OCI-LY3 (cell line): ENCODE results near the gene LEMD2.

ENCODE experiments used
- EZH2phosphoT487 ChIP-seq: fragments of 200-600 bp; shearing (Covaris generic); IDR thresholded peaks from 2 replicates; pipeline ENCODE4 v1.6.1; 2018; ENCODE audit warnings: antibody characterized with exemption, mixed run types, low read depth
- TF ChIP-seq, protein P1 (sequence below): fragments of 200-600, 300-600 bp; sonication (generic); IDR thresholded peaks from 2 replicates; pipeline ENCODE4 v1.5.1; 2014; ENCODE audit warnings: antibody characterized with exemption, low read length, low read depth

DNA sequence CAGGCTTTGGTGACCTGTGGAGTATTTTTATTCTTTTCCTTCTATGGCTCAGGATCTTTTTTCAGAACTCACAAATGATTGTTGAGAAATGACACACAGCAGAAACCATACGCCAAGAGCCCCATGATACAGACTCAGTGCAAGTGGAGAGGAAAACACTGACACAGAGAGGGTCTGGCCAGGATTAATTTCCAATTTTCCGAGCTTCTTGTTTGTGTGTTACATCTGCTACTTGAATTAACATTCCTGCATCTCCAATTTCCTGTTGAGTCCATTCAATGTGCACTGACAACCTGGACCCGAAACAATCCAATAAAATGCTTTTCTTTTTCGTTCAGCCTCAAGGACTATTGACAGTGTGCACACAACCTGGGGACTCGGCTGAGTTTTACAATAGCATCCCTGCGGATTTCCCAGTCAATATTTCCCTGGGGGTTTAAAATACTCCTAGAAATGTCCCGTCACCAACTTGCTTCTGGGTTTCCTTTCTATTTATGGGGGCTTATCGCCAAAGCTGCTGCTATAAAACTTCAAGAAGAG, 19.8 kb upstream of the LEMD2 start:
- TF ChIP-seq, protein P1, sequence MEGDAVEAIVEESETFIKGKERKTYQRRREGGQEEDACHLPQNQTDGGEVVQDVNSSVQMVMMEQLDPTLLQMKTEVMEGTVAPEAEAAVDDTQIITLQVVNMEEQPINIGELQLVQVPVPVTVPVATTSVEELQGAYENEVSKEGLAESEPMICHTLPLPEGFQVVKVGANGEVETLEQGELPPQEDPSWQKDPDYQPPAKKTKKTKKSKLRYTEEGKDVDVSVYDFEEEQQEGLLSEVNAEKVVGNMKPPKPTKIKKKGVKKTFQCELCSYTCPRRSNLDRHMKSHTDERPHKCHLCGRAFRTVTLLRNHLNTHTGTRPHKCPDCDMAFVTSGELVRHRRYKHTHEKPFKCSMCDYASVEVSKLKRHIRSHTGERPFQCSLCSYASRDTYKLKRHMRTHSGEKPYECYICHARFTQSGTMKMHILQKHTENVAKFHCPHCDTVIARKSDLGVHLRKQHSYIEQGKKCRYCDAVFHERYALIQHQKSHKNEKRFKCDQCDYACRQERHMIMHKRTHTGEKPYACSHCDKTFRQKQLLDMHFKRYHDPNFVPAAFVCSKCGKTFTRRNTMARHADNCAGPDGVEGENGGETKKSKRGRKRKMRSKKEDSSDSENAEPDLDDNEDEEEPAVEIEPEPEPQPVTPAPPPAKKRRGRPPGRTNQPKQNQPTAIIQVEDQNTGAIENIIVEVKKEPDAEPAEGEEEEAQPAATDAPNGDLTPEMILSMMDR: no peak
- TF ChIP-seq EZH2phosphoT487: no peak
